H1 (cell line): ENCODE data around the gene NOTCH4. TPM values are rescaled to one million over a fixed set of nuclear protein-coding genes. Genes with fewer than 3 reads are reported as not detected.

Source experiments
- CTCF ChIA-PET: fragments of 300-600 bp; sonication (Branson Sonifier 250); formaldehyde crosslinking; loops from one replicate; lab custom pipeline; 2021; ENCODE audit not compliant: partially characterized antibody; lab: Charles Lee
- POLR2A ChIA-PET: fragments of 300-600 bp; sonication (Branson Sonifier 250); formaldehyde crosslinking; loops from one replicate; lab custom pipeline; 2021; ENCODE audit warnings: inconsistent platforms; ENCODE audit not compliant: partially characterized antibody; lab: Charles Lee
- DNase-seq, 2 experiments: peaks; one replicate each; pipeline versions ENCODE4 v3.0.0 to v3.0.0-alpha.2; 2010 to 2022; ENCODE audit warnings: low spot score in 2 of 2, low read depth in 1 of 2, mixed read lengths in 1 of 2
- FAIRE-seq: peaks from 2 replicates; lab custom pipeline; 2011; peaks lifted over from hg19 to GRCh38; lab: Jason Lieb, UNC
- H2AFZ ChIP-seq: 2 replicates; pipeline ENCODE4 v1.8.1; 2012; ENCODE audit warnings: low read length, inconsistent platforms
- H2AK5ac ChIP-seq: 2 replicates; pipeline ENCODE4 v1.6.1; 2013; ENCODE audit warnings: low read depth, low read length
- H2BK120ac ChIP-seq: replicated peaks from 2 replicates; pipeline ENCODE3; 2013; ENCODE audit warnings: low read depth, low read length, inconsistent platforms
- H2BK12ac ChIP-seq: 2 replicates; pipeline ENCODE4 v1.6.1; 2013; ENCODE audit warnings: low read depth, low read length
- H2BK15ac ChIP-seq: 2 replicates; pipeline ENCODE4 v1.6.1; 2013; ENCODE audit warnings: low read length
- H2BK20ac ChIP-seq: 2 replicates; pipeline ENCODE4 v1.6.1; 2013; ENCODE audit warnings: low read length
- H2BK5ac ChIP-seq: 2 replicates; pipeline ENCODE4 v1.6.1; 2013; ENCODE audit warnings: low read depth, low read length
- H3K14ac ChIP-seq: 2 replicates; pipeline ENCODE4 v1.6.1; 2013; ENCODE audit warnings: inconsistent platforms; ENCODE audit not compliant: insufficient read length
- H3K18ac ChIP-seq: 2 replicates; pipeline ENCODE4 v1.6.1; 2013; ENCODE audit warnings: low read length; ENCODE audit errors: extremely low read depth
- H3K23ac ChIP-seq: 2 replicates; pipeline ENCODE4 v1.6.1; 2013; ENCODE audit warnings: inconsistent platforms; ENCODE audit not compliant: insufficient read length
- H3K23me2 ChIP-seq: 2 replicates; pipeline ENCODE4 v1.6.1; 2013; ENCODE audit warnings: low read depth, low read length
- H3K27ac ChIP-seq: 2 replicates; pipeline ENCODE4 v1.6.1; 2011; ENCODE audit warnings: low read depth, low read length, inconsistent platforms
- H3K27me3 ChIP-seq, 4 experiments: replicated peaks in 1 of 4; 1 replicate in 1 of 4; 2 replicates in 3 of 4; pipeline versions ENCODE4 v1.6.1 to v1.8.1; 2011 to 2013; ENCODE audit warnings: low read length in 3 of 4, mild to moderate bottlenecking in 3 of 4, inconsistent platforms in 2 of 4, mixed read lengths in 2 of 4, moderate library complexity in 1 of 4; ENCODE audit not compliant: control insufficient read depth in 3 of 4, insufficient read depth in 3 of 4; ENCODE audit errors: extremely low read depth in 1 of 4
- H3K36me3 ChIP-seq, 4 experiments: 2 replicates each; pipeline versions ENCODE4 v1.6.1 to v1.8.1; 2011 to 2013; ENCODE audit warnings: mild to moderate bottlenecking in 4 of 4, low read length in 3 of 4, moderate library complexity in 2 of 4, control low read depth in 1 of 4, inconsistent platforms in 1 of 4; ENCODE audit not compliant: insufficient read depth in 4 of 4, control insufficient read depth in 2 of 4
- H3K4ac ChIP-seq: replicated peaks from 2 replicates; pipeline ENCODE3; 2013; ENCODE audit warnings: low read length, low read depth, mixed read lengths, inconsistent platforms; ENCODE audit not compliant: insufficient read length
- H3K4me1 ChIP-seq, 4 experiments: replicated peaks in 1 of 4; 1 replicate in 1 of 4; 2 replicates in 3 of 4; pipeline versions ENCODE4 v1.6.1 to v1.8.1; 2011 to 2013; ENCODE audit warnings: low read length in 3 of 4, inconsistent platforms in 2 of 4, mixed read lengths in 1 of 4; ENCODE audit not compliant: insufficient read depth in 4 of 4, control insufficient read depth in 3 of 4
- H3K4me2 ChIP-seq, 2 experiments: 2 replicates each; pipeline versions ENCODE4 v1.6.1 to v1.8.1; 2011 to 2013; ENCODE audit warnings: low read depth in 2 of 2, low read length in 2 of 2, control low read depth in 1 of 2, inconsistent platforms in 1 of 2, mild to moderate bottlenecking in 1 of 2; ENCODE audit not compliant: insufficient read depth in 1 of 2
- H3K4me3 ChIP-seq, 4 experiments: fragments of 200-600, 300-600 bp in 1 of 4; sonication (generic), shearing (Covaris generic), sonication (Bioruptor Twin) in 1 of 4; 2 replicates each; pipeline versions ENCODE4 v1.5.1 to v1.8.1; 2011 to 2016; ENCODE audit warnings: low read length in 4 of 4, low read depth in 3 of 4, control low read depth in 2 of 4, inconsistent platforms in 2 of 4, mild to moderate bottlenecking in 2 of 4, mixed read lengths in 1 of 4, moderate library complexity in 1 of 4; ENCODE audit not compliant: insufficient read depth in 2 of 4; ENCODE audit errors: extremely low read depth in 1 of 4
- H3K56ac ChIP-seq: replicated peaks from 2 replicates; pipeline ENCODE3; 2013; ENCODE audit warnings: low read depth, mild to moderate bottlenecking, mixed read lengths, low read length, inconsistent platforms; ENCODE audit not compliant: insufficient read length
- H3K79me1 ChIP-seq: 2 replicates; pipeline ENCODE4 v1.6.1; 2013; ENCODE audit warnings: low read depth, low read length, control low read depth
- H3K79me2 ChIP-seq, 2 experiments: 2 replicates each; pipeline versions ENCODE4 v1.6.1 to v1.8.1; 2012 to 2013; ENCODE audit warnings: low read length in 2 of 2, mild to moderate bottlenecking in 2 of 2, inconsistent platforms in 1 of 2; ENCODE audit not compliant: insufficient read depth in 2 of 2, control insufficient read depth in 1 of 2
- H3K9ac ChIP-seq, 4 experiments: replicated peaks in 1 of 4; 1 replicate in 1 of 4; 2 replicates in 3 of 4; pipeline versions ENCODE4 v1.6.1 to v1.8.1; 2011 to 2013; ENCODE audit warnings: low read depth in 3 of 4, low read length in 3 of 4, control low read depth in 2 of 4, mild to moderate bottlenecking in 2 of 4, moderate library complexity in 2 of 4, inconsistent platforms in 1 of 4; ENCODE audit errors: extremely low read depth in 1 of 4
- H3K9me3 ChIP-seq, 2 experiments: 2 replicates each; pipeline versions ENCODE4 v1.6.1 to v1.8.1; 2012 to 2013; ENCODE audit warnings: mild to moderate bottlenecking in 2 of 2, moderate library complexity in 2 of 2, control low read depth in 1 of 2, inconsistent platforms in 1 of 2, low read depth in 1 of 2, low read length in 1 of 2, mixed read lengths in 1 of 2; ENCODE audit not compliant: insufficient read depth in 2 of 2
- H4K20me1 ChIP-seq, 2 experiments: replicated peaks in 1 of 2; 2 replicates each; pipeline versions ENCODE3 to v1.8.1; 2011 to 2013; ENCODE audit warnings: inconsistent platforms in 2 of 2, low read length in 2 of 2, mild to moderate bottlenecking in 1 of 2; ENCODE audit not compliant: insufficient read depth in 2 of 2, control insufficient read depth in 1 of 2
- H4K5ac ChIP-seq: 2 replicates; pipeline ENCODE4 v1.6.1; 2013; ENCODE audit warnings: low read length, low read depth, mixed read lengths, inconsistent platforms; ENCODE audit not compliant: insufficient read length
- H4K8ac ChIP-seq: 2 replicates; pipeline ENCODE4 v1.8.0; 2013; ENCODE audit warnings: mild to moderate bottlenecking, moderate library complexity, low read length, inconsistent platforms; ENCODE audit not compliant: insufficient read depth; ENCODE audit errors: extremely low read depth
- H4K91ac ChIP-seq: replicated peaks from 2 replicates; pipeline ENCODE3; 2013; ENCODE audit warnings: low read length, mixed read lengths, inconsistent platforms; ENCODE audit not compliant: insufficient read length
- BRCA1 ChIP-seq: IDR thresholded peaks from 2 replicates; pipeline ENCODE4 v1.6.1; 2012; ENCODE audit warnings: low read depth, low read length, improper control_type of control experiment
- CHD1 ChIP-seq: IDR thresholded peaks from 2 replicates; pipeline ENCODE4 v1.6.1; 2012; ENCODE audit warnings: low read depth, low read length, improper control_type of control experiment
- KDM5A ChIP-seq: fragments of 200-600 bp; IDR thresholded peaks from 2 replicates; pipeline ENCODE4 v1.7.1; 2012; ENCODE audit warnings: mild to moderate bottlenecking, low read length, inconsistent platforms, mixed read lengths
- POLR2A ChIP-seq, 2 experiments: IDR thresholded peaks; 1 replicate in 1 of 2; 2 replicates in 1 of 2; pipeline ENCODE4 v1.6.1; 2011; ENCODE audit warnings: low read depth in 2 of 2, low read length in 2 of 2, mild to moderate bottlenecking in 2 of 2; ENCODE audit errors: control extremely low read depth in 1 of 2
- RAD21 ChIP-seq, 2 experiments: IDR thresholded peaks in 1 of 2; conservative IDR thresholded peaks in 1 of 2; 2 replicates each; pipeline ENCODE4 v1.6.1; 2011; ENCODE audit warnings: low read depth in 2 of 2, low read length in 2 of 2, improper control_type of control experiment in 1 of 2, inconsistent platforms in 1 of 2, mild to moderate bottlenecking in 1 of 2, moderate library complexity in 1 of 2
- SAP30 ChIP-seq: fragments of 300-600 bp; sonication (generic); IDR thresholded peaks from 2 replicates; pipeline ENCODE4 v1.7.1; 2012; ENCODE audit warnings: low read length, moderate library complexity, mild to moderate bottlenecking, inconsistent platforms; ENCODE audit not compliant: insufficient read depth, insufficient replicate concordance
- SIRT6 ChIP-seq: IDR thresholded peaks from one replicate; pipeline ENCODE4 v1.7.1; 2012; ENCODE audit warnings: low read length, inconsistent platforms
- TAF1 ChIP-seq: IDR thresholded peaks from 2 replicates; pipeline ENCODE4 v1.6.1; 2011; ENCODE audit warnings: mild to moderate bottlenecking, low read depth, low read length
- YY1 ChIP-seq: IDR thresholded peaks from 2 replicates; pipeline ENCODE4 v1.6.1; 2011; ENCODE audit warnings: low read depth, mild to moderate bottlenecking, low read length
- WGBS, 2 experiments: shearing (Covaris generic) in 1 of 2; methylation state at CpG; one replicate each; pipeline versions ENCODE4 v1.1.6 to v1.1.7; 2013 to 2015; ENCODE audit warnings: low lambda C conversion rate in 2 of 2, mixed read lengths in 2 of 2, inconsistent platforms in 1 of 2, low coverage in 1 of 2, missing lambda C conversion rate in 1 of 2; ENCODE audit not compliant: insufficient replicate concordance in 2 of 2, insufficient coverage in 1 of 2, insufficient read length in 1 of 2; ENCODE audit errors: extremely low coverage in 1 of 2, missing lambda C conversion rate in 1 of 2; 5-methylcytosine and 5-hydroxymethylcytosine counted together
- polyA plus RNA-seq, 7 experiments: library from polyadenylated mRNA; depleted of rRNA in 3 of 7; stranded (reverse) in 5 of 7; unstranded in 2 of 7; fragments of >200 nt in 5 of 7; fragments of 200-250 nt in 2 of 7; gene quantifications; 1 replicate in 5 of 7; 2 replicates in 1 of 7; 4 replicates in 1 of 7; pipeline versions ENCODE4 v1.2.1 to v1.2.3, GENCODE V29; 2011 to 2013; ENCODE audit warnings: missing spikeins in 2 of 7, mixed read lengths in 2 of 7
- total RNA-seq: library from RNA; stranded (reverse); fragmentation: NEBNext Ultra II Directional; extraction: Animal tissue kit (Norgen Biotek cat#: 25700); gene quantifications from 2 replicates; pipeline ENCODE4 v1.2.1, GENCODE V29; 2021
- TF ChIP-seq, protein P1 (sequence below): IDR thresholded peaks from 2 replicates; pipeline ENCODE4 v1.6.1; 2011; ENCODE audit warnings: low read length, improper control_type of control experiment

NOTCH4 gene
- total and polyA plus RNA-seq, 2 of the 8 experiments (the other 6 are each of a cell fraction or from before 2014, with no cell fraction given) = 1.9 to 2.8 TPM

- H3K23ac ChIP-seq = no peak within 1 kb of the TSS
- H4K91ac ChIP-seq = peak within 1 kb of the TSS; percentile 22
- peak within 1 kb of the TSS; percentile 27 for H4K5ac ChIP-seq
- H3K14ac ChIP-seq = no peak within 1 kb of the TSS
- peak; percentile 82 to 91 for DNase-seq
- peak within 1 kb of the TSS; percentile 91 to 99 (median 95) for H3K4me3 ChIP-seq
- H3K9ac ChIP-seq = peak within 1 kb of the TSS; percentile 67 to 95 (median 86)
- H2BK120ac ChIP-seq = no peak within 1 kb of the TSS
- H3K4me2 ChIP-seq = peak within 1 kb of the TSS; percentile 99 to 100
- H3K56ac ChIP-seq = no peak within 1 kb of the TSS
- H3K4me1 ChIP-seq = peaks cover 5 to 20% (median 9%) of the 10 kb centered on the region in 4 experiments; a peak in 6 of 7 replicates
- no peaks in the 10 kb centered on the region; a peak in 1 of 7 replicates for H3K27me3 ChIP-seq
- peaks cover 9% of the 10 kb centered on the region; the same call in 1 of the 2 replicates for H3K79me1 ChIP-seq
- H2BK20ac ChIP-seq = no peak within 1 kb of the TSS
- FAIRE-seq = peak; percentile 88
- peaks cover 2 to 24% (median 14%) of the 10 kb centered on the region in 4 experiments; a peak in 7 of 8 replicates for H3K36me3 ChIP-seq
- ChIA-PET CTCF (interaction anchor here (0.6 to 2.7 kb wide), 7 partner anchors 11 to 60 kb away, joined by 3 to 10 read pairs (median 3); partner anchors contain the start of gene PBX2), POLR2A (interaction anchor here (0.8 to 7.9 kb wide), 13 partner anchors 8 to 793 kb away, joined by 3 to 194 read pairs (median 7); partner anchors contain the start of genes ATF6B, EGFL8, FKBPL and GPSM3)
- peak within 1 kb of the TSS; percentile 95; the same call in 1 of the 2 replicates for H4K8ac ChIP-seq
- H3K9me3 ChIP-seq = no peaks in the 10 kb centered on the region
- H3K27ac ChIP-seq = peak within 1 kb of the TSS; percentile 95
- no peak within 1 kb of the TSS for H2AFZ ChIP-seq
- H2BK15ac ChIP-seq = peak within 1 kb of the TSS; percentile 20; the same call in 1 of the 2 replicates
- H3K4ac ChIP-seq = no peak within 1 kb of the TSS
- H2BK12ac ChIP-seq = peak within 1 kb of the TSS; percentile 91; the same call in 1 of the 2 replicates
- peak within 1 kb of the TSS; percentile 69 for H2AK5ac ChIP-seq
- peaks cover 26% of the 10 kb centered on the region for H3K23me2 ChIP-seq
- peaks cover 13 to 40% of the 10 kb centered on the region in 2 experiments for H3K79me2 ChIP-seq
- H2BK5ac ChIP-seq = peak within 1 kb of the TSS; percentile 97
- peak within 1 kb of the TSS; percentile 97 for H3K18ac ChIP-seq
- H4K20me1 ChIP-seq = peaks cover 3 to 6% of the 10 kb centered on the region in 2 experiments
- 1% methylated on average over 28 of the region's 33 CpGs; no CpG with 5 or more reads in 1 of the 2 experiments for WGBS, 2 experiments
- TF ChIP-seq CHD1 = no peak; the same call in 1 of the 2 replicates
- TF ChIP-seq RAD21 (IDR thresholded peaks at IDR 0.05 in 1 of 2, conservative IDR thresholded peaks at IDR 0.05 in 1 of 2; ENCODE audit: low read depth in 2 of 2, low read length in 2 of 2) = no peak
- no peak for TF ChIP-seq SIRT6
- peak; percentile 6; the same call in 1 of the 2 replicates for TF ChIP-seq YY1
- no peak for TF ChIP-seq BRCA1
- TF ChIP-seq SAP30 = no peak
- TF ChIP-seq, protein P1, sequence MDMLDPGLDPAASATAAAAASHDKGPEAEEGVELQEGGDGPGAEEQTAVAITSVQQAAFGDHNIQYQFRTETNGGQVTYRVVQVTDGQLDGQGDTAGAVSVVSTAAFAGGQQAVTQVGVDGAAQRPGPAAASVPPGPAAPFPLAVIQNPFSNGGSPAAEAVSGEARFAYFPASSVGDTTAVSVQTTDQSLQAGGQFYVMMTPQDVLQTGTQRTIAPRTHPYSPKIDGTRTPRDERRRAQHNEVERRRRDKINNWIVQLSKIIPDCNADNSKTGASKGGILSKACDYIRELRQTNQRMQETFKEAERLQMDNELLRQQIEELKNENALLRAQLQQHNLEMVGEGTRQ = no peak; the same call in 1 of the 2 replicates
- peak in 1 of 2 experiments; percentile 71; a peak in 1 of 3 replicates for TF ChIP-seq POLR2A (IDR thresholded peaks at IDR 0.05; ENCODE audit: control extremely low read depth in 1 of 2, low read depth in 2 of 2, low read length in 2 of 2)
- TF ChIP-seq TAF1 = no peak; the same call in 1 of the 2 replicates
- TF ChIP-seq KDM5A = no peak
Observed at GRCh38 chr6:32177788-32178546, 45.9 kb downstream of the NOTCH4 start, which contains the start of gene RNF5. Gene RNF5 (plus strand): TSS chr6:32178405. CDS start chr6:32178512, 107 bp downstream.
